CD4-positive, alpha-beta T cell treated with Interleukin-6 for 4 hours (primary cell): Measurements from ENCODE around the gene MYBPC3.
"Not testable (repeated sequence)": the region's sequence is repeated elsewhere in the genome, so short reads cannot be mapped to it uniquely, and the experiment has no call there.

ENCODE experiments used
- DNase-seq: peaks from one replicate; pipeline ENCODE4 v3.0.0-alpha.2; 2020; ENCODE audit warnings: mixed read lengths

MYBPC3 gene

DNA sequence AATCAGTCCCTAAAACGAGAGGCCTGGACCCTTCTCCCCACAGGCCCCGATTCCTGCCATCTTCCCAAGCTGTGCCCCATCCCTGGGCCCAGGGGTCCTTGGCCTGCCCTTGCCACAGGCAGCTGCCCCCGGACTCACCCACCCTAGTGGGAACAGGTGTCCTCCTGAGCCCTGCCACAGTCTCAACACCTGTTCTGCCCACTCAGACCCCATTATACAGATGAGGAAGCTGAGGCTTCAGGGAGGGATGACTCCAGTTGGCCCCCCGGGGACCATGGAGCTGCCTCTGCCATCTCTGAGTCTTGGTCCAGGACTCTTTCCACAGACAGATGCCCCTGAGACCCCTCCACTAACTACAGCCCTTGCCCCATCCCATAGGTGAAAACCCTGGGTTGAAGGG is 15.9 kb downstream of the MYBPC3 start:
- DNase-seq: no peak

DNA sequence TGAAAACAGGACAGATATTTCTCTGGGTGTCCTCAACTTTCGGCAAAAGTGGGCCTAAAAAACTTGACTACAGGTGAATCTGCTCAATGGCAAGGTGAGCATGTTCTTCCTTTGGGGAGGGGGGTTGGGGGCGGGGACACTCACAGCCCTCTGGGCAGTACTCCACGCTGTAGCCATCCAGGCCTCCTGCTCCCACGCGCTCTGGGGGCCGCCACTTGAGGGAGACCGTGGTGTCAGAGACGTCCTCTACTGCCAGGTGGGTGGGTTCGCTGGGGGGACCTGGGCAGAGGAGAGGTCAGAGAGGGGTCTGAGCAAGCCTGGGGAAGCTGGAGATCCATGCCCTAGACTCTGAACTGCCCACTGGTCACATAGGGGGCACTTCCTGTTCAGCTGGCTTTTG is 16.8 kb downstream of the MYBPC3 start:
- no peak for DNase-seq

DNA sequence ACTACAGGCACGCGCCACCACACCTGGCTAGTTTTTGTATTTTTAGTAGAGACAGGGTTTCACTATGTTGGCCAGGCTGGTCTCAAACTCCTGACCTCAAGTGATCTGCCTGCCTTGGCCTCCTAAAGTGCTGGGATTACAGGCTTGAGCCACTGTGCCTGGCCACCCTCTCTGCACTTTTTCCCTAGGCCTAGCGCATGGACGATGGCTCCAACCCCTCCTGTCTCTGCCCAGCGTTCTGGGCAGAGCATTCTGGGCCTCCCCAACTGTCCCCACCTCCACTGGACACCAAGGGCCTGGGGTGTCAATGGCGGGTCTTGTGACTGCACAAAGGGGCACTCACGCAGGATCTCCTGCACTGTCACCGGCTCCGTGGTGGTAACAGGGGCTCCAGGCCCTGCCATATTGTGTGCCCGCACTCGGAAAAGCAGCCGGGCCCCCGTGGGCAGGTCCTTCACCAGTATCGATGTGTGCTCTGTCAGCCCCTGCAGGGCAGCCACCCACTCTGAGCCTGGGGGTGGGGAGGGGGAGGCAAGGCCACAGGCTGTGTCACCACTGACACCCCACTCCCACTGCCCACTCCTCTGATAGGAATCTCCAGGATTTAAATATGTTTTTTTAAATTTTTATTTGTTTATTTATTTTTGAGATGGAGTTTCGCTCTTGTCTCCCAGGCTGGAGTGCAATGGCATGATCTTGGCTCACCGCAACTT is 17.6 kb downstream of the MYBPC3 start:
- DNase-seq: not testable (repeated sequence)

DNA sequence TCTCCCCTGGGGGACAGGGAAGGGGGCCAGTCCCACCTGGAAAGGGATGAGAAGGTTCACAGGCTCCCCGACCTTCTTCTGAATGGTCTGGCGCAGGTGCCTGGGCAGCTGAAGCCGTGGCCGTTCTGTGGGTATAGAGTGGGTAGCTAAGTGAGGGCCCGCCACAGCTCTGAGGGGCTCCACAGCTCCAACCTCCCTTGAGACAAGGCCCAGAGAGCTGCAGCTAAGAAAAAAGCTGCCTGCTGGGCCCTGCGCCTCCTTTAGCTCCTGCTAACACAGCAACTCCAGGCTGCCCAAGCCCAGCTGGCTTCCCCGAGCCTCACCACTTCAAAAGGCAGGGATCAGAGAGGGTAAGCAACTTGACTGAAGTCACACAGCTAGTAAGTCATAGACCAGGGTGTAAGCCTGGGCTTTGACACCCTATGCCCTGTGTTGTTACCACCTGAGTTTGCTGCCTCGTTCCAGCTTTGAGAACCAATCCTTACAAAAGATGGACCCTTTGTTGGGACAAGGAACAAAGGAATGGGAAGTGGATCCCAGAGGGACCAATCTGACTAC is 18.5 kb downstream of the MYBPC3 start:
- no peak for DNase-seq

DNA sequence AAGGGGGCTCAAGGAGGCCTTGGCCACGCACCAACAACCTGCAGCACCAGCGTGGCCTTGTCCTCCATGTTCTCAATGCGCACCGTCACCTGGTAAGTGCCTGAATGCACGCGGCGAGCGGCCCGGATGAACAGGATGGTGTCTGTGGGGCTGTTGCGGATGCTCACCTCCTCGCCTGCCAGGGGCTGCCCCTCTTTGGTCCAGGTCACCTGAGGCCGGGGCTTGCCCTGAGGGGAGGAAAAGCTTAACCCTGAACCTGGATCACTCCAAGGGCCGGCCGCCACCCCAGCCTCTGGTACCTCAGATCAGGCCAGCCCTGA is 19.0 kb downstream of the MYBPC3 start:
- no peak for DNase-seq

DNA sequence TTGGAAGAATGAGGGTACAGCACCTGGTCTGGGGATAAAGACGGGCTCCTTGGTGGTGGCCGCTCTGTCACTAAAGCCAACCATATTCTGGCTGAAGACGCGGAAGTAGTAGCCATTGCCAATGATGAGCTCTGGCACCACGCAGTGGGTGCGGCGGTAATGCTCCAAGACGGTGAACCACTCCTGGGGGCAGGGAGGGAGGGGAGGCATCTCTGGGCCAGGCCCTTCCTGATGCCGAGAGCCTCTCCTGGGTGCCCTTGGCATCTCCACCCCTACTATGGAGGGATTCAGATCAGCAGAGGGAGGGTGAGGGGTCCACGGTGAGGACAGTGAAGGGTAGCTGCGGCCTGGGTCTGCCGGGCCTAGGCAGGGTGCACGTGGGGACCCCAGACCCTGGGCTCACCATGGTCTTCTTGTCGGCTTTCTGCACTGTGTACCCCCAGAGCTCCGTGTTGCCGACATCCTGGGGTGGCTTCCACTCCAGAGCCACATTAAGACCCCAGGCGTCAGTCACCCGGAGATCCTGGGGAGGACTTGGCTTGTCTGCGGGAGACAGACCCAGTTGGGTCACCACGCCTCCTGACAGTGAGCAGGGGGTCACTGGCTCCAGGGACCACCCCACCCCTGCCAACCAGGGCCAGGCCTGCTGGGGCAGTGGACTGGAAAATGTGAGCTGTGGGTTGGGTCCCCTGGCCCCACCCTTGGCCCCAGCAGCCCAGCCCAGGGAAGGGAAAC is 19.5 kb downstream of the MYBPC3 start:
- no peak for DNase-seq

DNA sequence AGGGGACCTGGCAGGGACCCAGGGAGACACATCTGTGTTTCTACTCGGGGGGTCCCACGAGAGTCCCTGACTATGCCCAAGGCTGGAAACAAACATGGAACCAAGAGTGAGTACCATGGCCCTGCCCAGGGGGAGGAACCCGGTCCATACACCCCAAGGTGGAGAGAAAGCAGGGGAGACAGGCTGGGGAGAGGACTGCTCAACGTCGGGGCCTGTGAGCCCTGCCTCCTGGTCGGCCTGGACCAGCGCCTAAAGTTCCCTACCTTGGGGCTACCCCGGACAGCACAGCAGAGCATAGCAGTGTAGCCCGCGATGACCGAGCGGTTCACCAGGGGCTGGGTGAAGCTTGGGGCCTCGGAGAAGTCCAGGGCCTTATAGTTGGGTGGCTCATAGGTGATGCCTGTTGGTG is 20.2 kb downstream of the MYBPC3 start:
- no peak for DNase-seq

DNA sequence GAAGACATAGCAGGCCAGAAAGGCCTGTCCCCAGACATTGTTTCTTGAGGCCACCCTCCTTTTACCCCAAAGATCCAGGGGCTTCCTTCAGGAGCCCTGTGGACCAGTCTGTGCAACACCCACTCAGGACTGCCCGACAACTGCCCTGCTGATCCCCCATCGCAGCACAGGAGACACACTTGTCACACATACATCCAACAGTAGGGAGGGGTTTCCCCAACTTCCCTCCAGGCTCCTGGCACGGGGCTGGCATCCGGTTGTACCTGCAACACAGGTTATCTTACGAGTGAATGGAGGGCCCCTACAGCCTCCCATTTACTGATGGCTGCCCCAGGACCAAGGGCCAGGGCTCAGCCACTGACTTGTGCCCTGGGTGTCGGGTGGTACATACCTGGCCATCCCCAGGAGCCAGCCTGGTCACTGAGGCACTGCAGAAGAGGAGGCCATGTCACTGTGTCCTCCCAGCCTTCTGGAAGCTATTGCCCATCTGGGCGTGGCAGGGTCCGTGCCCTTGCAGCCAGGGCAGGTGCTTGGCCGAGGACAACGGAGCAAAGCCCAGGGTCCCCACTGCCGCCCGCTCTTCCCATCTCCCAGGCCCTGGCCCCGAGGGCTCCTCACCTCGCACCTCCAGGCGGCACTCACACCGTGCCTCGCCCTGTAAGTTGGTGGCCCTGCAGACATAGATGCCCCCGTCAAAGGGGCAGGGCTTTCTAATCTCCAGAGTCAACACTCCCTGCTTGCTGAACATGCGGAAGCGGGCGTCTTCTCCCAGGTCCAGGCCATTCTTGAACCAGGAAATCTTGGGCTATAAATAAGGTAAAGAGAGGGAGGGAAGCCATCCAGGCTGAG is 20.8 kb downstream of the MYBPC3 start:
- no peak for DNase-seq

DNA sequence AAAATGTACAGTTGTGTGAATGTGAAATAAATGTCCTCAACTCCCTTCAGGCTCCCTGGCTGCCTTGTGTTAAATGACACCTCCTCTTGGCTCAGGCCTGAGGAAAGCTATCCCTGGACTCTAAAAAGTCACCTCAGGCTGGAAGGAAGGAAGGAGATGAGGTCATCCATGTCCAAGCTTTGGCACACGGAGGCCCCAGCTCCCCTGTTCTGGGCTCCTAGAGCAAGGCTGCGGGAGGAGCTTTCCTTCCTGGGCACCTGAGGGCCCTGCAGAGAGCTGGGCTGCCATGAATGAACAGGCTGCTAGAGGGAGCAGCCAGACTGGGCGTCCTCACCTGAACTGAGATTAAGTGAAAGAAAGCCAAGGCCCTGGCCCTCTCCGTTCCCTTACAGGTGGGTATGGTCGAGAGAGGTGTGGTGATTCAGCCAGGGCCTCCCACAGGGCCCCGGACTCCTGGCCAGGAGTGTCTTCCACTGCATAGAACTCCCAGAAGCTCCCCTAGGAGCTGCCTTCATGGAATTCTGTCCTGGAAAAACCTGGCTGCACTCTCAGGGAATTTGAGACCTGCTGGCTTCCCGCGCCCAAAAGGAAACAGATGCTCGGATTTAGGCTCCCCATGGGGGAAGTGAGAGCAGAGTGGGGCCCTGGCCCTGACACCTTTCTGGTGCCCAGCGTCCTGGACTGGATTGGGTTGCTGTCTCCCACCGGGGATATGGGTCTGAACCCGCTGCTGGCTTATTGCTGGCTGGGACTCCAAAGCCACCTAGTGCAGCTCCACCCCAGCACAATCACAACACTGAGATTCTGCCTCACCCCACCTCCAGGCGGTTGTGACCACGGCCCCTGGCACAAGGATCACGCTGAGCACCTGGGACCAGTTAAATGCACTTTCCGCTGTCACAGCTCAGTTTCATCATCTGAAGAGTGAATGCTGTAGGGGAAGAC is 22.2 kb downstream of the MYBPC3 start:
- no peak for DNase-seq

DNA sequence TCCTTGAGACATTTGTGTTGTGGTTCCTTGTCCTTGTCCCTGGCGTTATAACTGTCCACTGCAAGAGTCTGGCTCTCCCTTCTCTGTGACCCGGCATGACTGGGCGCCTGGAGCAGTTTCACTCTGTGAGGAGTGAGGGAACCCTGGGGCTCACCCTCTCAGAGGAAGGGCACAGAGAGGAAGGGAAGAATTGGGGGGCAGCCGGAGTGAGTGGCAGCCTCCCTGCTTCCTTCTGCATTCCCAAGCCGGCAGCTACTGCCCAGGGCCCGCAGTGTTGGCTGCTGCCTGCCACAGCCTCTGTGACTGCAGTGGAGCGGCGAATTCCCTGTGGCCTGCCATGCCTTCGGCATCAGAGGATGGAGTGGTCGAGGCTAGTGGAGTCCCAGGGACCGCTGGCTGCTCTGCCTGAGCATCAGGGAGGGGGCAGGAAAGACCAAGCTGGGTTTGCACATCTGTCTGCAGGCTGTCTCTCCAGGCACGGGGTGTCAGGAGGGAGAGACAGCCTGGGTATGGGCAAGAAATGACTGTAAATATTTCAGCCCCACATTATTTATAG is 23.0 kb downstream of the MYBPC3 start:
- DNase-seq: no peak

DNA sequence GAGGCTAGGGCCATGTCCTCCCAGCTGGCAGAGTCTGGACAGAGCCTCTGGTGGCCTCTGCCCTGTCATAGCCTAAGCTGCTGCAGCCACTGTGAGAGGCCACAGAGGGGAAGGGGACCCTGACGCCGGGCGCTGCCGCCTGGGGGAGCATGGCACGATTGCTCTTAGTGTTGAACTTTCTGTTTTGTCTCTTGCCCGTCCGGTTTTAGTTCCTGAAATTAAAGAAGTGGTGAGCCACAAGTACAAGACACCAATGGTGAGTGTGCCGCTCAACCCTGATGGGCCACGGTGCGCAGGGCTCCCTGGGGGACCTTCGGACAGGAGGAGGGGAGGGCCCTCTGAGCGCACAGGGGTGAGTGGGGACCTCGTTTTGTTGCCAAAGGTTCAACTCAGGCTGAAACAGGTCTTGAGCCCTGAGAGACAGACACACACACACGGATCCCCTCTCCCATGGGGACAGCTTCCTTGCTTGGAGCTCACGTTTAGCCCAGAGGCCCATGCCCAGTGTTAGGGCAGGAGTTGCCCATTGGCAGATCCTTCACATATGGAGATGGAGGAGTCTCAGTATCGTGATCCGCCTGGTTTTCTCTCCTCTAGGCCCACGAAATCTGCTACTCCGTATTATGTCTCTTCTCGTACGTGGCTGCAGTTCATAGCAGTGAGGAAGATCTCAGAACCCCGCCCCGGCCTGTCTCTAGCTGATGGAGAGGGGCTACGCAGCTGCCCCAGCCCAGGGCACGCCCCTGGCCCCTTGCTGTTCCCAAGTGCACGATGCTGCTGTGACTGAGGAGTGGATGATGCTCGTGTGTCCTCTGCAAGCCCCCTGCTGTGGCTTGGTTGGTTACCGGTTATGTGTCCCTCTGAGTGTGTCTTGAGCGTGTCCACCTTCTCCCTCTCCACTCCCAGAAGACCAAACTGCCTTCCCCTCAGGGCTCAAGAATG is 23.8 kb downstream of the MYBPC3 start:
- DNase-seq: no peak

DNA sequence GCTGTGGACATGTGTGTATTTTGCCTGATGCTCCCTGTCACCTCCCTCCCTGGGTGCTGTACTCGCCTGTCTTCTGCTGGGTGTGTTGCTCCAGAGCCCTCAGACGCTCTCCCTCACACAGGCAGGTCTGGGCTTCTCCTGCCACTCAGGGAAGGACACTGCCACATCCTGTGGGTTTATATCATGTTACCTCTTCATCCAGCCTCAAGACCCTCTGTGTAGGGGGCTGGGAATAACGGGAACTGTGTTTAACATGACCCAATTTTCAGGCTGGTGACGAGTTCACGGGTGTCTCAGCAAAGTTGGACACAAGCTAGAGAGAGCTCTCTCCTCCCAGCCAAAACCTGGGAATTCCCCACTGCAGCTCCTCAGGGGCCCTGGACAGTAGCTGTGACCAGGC is 24.6 kb downstream of the MYBPC3 start:
- no peak for DNase-seq

DNA sequence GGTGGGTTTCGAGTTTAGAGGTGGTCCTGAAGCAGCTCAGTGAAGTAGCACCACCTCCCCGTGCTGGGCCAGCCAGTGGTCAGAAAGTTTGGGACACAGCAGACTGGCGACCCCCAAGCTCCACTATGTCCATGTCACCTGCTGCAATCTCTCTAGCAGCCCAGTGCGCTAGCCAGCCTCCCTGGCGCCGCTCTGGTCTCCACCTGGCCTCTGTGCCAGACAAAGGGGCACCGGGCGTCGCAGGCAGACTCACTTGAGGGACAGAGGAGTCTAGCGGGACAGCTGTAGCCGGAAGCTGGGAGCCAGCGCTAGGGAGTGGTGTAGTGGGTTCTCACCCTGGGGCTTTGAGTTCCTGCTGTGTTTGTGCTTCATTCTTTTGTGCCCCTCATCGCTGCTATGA is 25.5 kb downstream of the MYBPC3 start:
- no peak for DNase-seq

DNA sequence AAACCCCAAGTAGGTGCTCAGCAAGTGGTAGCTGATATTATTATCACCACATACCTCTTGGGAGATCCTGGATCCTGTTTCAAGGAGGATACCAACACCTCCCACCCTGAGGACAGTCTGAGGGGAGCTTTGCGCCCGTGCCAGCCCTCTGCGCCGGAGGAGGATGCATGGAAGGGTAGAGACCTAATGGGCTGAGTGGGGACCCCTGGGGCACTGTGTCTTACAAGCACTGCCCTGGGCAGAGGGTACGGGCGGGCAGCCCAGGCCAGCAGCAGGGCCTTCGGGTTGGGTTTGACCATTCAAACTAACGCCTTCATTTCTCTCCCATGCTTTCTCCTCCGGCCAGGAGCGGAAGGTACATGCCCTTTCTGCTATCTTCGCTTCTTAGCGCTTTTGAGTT is 26.3 kb downstream of the MYBPC3 start:
- no peak for DNase-seq

DNA sequence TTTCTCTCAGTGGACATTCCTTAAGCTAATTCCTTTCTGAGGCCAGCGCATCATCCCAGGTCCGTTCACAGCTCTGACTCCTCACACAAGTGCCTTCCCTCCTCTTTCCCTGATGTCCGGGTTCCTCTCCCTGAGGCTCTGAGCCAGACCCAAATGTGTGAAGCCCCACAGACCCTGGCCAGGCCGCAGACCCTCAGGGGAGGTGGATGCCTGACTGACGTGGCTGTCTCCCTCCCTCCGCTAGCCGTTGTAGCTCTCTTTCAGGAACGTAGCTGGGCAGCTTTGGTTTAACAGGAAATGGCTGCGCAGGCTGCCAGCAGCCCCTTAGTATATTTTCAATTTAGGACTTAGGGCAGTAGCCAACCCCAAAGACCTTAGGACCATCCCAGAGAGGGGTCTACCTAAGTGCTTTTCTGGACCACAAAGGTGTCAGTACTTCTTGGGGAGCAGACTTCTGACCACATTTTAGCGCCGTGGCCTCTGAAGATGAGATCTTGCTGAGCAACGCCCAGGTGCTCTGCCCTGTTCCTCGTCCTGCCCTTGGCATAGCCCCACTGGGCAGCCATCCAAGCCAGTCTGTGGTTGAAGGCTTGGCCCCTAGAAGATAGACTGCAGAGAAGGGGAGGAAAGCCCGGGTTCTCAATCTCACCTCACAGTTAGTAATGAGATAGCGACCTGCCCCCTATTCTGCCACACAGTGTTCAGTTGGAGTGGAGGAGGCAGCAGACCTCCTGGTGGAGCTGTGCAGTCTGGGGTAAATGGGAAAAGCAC is 27.0 kb downstream of the MYBPC3 start:
- DNase-seq: no peak

DNA sequence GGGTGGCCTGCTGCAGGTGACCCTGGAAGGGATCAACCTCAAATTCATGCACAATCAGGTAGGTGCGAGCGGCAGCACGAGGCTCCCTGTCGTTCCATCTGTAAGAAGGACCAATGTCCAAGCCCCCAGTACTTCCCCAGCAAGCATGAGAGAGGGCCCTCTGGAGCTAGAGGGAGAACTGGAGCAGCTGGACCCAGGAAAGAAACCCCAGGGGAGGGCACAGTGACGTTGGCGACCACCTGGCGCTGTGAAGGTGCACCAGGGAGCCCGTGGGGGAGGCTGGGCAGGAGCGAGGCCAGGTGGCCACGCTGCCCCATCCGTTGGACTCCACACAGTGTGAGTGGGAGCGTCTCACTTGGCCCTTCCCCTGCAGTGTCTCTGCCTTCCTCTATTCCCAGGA is 28.0 kb downstream of the MYBPC3 start:
- no peak for DNase-seq

DNA sequence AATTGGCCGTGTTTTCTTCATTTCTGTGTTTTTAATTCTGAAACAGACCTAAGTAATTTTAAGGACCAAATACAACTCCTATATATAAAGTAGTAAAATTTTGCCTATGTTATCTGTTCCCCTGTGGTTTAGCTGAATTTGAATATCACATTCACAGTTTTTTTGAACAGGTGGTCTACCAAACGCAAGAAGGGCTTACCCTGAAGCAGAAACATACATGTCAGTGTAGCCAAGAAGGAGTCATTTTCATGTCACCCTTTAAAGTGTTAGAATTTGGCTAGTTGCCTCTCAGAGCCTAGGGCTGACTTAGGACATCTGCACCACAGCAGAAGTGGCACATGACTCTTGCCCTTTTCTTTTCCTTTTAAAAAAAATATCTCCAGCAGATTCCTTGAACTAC is 34.3 kb downstream of the MYBPC3 start:
- DNase-seq: no peak

DNA sequence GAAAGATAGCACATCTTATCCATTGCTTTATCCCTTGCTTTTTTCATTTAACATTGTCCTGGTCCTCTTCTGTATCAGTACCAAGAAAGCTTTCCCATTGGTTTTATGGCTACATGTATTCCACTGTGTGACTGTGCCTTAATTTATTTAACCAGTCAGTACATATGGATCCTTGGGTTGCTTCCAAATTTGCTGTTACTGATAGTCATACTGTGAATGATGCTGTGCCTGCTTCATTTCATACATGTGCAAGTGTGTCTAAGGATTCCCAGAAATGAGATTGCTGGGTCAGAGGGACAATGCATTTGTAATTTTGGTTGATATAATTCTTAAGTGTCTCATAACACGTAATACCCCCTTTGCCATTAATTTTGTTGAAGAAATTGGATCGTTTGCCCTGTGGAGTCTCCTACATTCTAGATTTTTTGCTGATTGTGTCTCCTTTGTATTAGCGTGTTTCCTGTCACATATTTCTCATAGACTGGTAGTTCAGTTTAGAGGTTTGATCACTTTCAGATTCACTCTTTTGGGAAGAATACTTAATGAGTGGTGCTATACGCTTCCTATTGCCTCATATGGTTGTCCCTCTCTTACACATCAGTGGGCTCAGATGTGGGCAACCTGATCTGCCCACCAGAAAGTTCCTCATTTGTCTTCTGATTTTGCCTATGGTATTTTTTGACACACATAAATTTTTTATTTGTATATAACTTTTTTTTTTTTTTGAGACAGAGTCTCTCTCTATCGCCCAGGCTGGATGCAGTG is 35.3 kb downstream of the MYBPC3 start:
- no peak for DNase-seq

DNA sequence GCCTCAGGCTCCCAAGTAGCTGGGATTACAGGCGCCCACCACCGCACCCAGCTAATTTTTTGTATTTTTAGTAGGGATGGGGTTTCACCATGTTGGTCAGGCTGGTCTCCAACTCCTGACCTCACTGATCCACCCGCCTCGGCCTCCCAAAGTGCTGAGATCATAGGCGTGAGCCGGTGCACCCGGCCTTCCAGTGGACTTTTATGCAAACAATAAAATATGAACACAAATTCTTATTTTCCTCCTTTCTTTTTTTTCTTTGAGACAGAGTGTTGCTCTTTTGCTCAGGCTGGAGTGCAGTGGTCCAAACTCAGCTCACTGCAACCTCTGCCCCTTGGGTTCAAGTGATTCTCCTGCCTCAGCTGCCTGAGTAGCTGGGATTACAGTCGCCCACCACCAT is 36.0 kb downstream of the MYBPC3 start:
- not testable (repeated sequence) for DNase-seq
